ENCODE measurements around the gene CRYBG1. TPM values are rescaled to one million over a fixed set of nuclear protein-coding genes. Genes with fewer than 3 reads are reported as not detected.

Gene CRYBG1
- total and polyA plus RNA-seq, 2 experiments from 2014 or later: 3.2 to 10.0 TPM

- WGBS (ENCODE audit: low lambda C conversion rate, missing lambda C conversion rate): 86% methylated on average over 3 of the region's 3 CpGs
- no peak overlapping the region for H3K27ac ChIP-seq
- no peaks in the 10 kb centered on the region for H3K36me3 ChIP-seq (replicated peaks; ENCODE audit: insufficient read depth, low read depth)
- H3K27me3 ChIP-seq: no peaks in the 10 kb centered on the region
- TF ChIP-seq EZH2 (IDR thresholded peaks at IDR 0.05; ENCODE audit: borderline replicate concordance) (no peak), EZH2phosphoT487 (IDR thresholded peaks at IDR 0.05; ENCODE audit: low read depth, severe bottlenecking, unreplicated experiment) (no peak)
- TF ChIP-seq, protein P1, sequence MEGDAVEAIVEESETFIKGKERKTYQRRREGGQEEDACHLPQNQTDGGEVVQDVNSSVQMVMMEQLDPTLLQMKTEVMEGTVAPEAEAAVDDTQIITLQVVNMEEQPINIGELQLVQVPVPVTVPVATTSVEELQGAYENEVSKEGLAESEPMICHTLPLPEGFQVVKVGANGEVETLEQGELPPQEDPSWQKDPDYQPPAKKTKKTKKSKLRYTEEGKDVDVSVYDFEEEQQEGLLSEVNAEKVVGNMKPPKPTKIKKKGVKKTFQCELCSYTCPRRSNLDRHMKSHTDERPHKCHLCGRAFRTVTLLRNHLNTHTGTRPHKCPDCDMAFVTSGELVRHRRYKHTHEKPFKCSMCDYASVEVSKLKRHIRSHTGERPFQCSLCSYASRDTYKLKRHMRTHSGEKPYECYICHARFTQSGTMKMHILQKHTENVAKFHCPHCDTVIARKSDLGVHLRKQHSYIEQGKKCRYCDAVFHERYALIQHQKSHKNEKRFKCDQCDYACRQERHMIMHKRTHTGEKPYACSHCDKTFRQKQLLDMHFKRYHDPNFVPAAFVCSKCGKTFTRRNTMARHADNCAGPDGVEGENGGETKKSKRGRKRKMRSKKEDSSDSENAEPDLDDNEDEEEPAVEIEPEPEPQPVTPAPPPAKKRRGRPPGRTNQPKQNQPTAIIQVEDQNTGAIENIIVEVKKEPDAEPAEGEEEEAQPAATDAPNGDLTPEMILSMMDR (IDR thresholded peaks at IDR 0.05; ENCODE audit: poor library complexity): no peak
- H2AFZ ChIP-seq: no peak overlapping the region
- H3K4me1 ChIP-seq (ENCODE audit: insufficient read depth): peaks cover 4% of the 10 kb centered on the region
- no peak for DNase-seq (ENCODE audit: low spot score)
- no peak overlapping the region for H3K4me3 ChIP-seq
- no peak overlapping the region for H3K4me2 ChIP-seq
- no peaks in the 10 kb centered on the region for H3K79me2 ChIP-seq
- no peaks in the 10 kb centered on the region for H3K9me2 ChIP-seq (replicated peaks; ENCODE audit: insufficient read depth)
- no peaks in the 10 kb centered on the region for H3K9me3 ChIP-seq (ENCODE audit: low read depth)
- no peaks in the 10 kb centered on the region for H4K20me1 ChIP-seq (ENCODE audit: insufficient read depth, poor library complexity, severe bottlenecking)
These were observed 260.6 kb downstream of the CRYBG1 start for GRCh38 chr6:106620931-106621672.

Small RNA genes lying within 50 kb of the gene (small RNA-seq; reads per million reads assigned to genes)
- gene RF00019 (not detected), gene RNA5SP211 (0.12 reads per million), gene RNU6-527P (not detected)

Other genes with a start within 250 kb of the CRYBG1 start
- gene ATG5, start 35.0 kb upstream of the CRYBG1 start, total RNA-seq: 42.8 and 45.7 TPM in 2 replicates
- 35.1 and 35.4 TPM in 2 replicates for gene ATG5, start 35.0 kb upstream of the CRYBG1 start, polyA plus RNA-seq